ENCODE data around the gene SPARCL1.

The SPARCL1 gene

GRCh38 chr4:87541956-87542709 is 13.0 kb upstream of the SPARCL1 start:
- no peak for DNase-seq (ENCODE audit: low read depth in 2 of 2)

- DNase-seq (ENCODE audit: low read depth in 2 of 2) = no peak
Observed at GRCh38 chr4:87541521-87541920, 12.3 kb upstream of the SPARCL1 start.

DNA sequence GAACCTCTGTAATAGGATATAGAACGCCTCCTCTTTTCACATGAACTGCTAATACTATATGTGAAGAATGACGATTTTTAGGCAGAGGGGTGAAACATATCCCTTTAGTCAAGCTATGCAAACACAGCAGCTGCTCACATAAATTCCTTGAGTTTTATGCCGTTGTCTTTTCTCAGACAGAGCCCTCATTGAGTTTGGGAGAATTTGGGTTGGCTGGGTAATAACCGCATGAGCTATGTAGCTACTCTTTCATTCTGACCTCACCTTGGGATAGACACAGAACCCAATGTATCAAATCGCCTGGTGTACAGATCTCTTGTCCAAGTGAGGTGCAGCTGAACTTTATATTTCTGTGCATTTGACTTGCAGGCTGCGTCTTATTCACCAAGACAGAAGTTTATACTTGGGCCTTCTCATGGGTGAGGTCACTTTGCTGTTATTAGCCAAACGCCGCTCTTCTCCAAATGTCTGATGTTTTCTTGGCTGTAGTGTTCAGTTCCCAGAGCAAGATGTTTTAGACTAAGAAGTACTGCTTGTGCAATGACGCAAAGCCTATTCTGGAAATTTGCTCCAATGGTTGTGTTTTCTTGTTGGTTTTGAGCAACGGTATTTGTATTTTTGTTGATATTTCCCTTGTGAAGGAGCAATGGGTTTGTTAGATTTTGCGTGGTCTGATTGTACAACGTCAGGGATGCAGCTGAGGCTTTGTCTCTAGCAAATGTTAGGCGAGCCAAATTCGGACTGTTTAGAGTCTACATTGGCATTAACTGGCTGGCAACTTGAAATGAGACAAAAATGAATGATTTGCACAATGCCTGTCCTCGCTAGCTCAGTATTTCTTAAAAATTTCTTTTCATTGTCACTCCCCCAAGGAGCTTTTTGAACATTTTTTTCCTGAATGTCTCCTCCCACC is 11.2 kb upstream of the SPARCL1 start:
- DNase-seq (ENCODE audit: low read depth in 2 of 2) = no peak

- no peak for DNase-seq (ENCODE audit: low read depth in 2 of 2)
Observed at GRCh38 chr4:87532907-87533306, 3.7 kb upstream of the SPARCL1 start.

- no peak for DNase-seq (ENCODE audit: low read depth in 2 of 2)
Observed at GRCh38 chr4:87532109-87532508, 2.9 kb upstream of the SPARCL1 start.

DNA sequence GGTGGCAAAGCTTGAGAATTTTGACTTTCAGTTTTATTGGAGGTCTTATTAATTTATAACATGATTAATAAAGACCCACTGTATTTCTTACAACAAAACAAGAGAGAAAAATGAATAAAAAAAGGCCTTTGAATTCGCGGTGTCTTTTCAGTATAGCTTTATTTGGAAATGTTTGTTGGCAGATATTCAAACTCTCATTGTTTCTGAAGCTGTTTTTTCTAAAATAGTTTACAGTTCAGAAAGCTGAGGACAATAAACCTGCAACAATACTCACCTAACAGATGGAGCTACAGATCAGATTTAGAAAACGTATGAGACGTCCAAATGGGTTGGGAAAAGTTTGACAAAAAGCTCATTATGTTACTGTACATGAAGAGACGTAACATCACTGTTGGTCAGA is 2.4 kb upstream of the SPARCL1 start:
- DNase-seq (ENCODE audit: low read depth in 2 of 2) = no peak

- no peak for DNase-seq (ENCODE audit: low read depth in 2 of 2)
Observed at GRCh38 chr4:87530868-87531267, 1.7 kb upstream of the SPARCL1 start.

GRCh38 chr4:87530229-87530628 is 1.1 kb upstream of the SPARCL1 start:
- no peak for DNase-seq (ENCODE audit: low read depth in 2 of 2)

DNA sequence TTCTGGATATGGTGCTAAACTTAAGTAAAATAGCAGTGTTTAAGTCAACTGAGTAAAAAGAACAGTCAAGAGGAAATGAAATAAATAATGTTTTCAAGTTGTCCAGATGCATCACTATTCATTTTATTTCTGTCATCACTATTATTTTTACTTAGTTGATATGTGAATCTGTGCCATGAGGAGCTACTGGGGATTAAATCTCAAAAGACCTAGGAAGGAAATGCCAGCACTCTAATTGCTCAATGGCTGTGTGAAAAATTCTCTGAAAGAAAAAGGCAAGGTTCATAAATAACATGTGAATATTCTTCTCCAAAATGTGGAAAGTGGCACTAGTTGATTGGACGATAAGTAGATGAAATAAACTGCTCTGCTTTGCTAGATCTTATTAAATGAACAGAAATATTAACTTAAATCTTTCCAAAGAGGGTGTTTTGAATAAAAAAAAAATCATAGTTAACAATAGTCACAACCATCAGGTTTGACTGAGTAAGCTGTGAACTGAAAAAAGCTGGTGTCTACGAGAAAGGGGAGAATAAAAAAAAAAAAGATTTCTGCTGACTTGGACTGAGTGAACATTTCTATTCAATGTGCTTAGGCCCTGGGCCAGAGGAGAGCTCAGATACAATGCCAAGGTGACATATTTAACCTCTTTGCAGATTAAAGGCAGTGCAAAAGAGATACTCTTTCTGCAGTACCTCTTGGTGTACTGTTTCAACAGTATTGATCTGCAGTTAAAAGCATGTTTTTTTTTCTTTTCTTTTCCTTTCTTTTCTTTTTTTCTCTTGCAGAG is 1.6 kb downstream of the SPARCL1 start:
- no peak for DNase-seq (ENCODE audit: low read depth in 2 of 2)

DNA sequence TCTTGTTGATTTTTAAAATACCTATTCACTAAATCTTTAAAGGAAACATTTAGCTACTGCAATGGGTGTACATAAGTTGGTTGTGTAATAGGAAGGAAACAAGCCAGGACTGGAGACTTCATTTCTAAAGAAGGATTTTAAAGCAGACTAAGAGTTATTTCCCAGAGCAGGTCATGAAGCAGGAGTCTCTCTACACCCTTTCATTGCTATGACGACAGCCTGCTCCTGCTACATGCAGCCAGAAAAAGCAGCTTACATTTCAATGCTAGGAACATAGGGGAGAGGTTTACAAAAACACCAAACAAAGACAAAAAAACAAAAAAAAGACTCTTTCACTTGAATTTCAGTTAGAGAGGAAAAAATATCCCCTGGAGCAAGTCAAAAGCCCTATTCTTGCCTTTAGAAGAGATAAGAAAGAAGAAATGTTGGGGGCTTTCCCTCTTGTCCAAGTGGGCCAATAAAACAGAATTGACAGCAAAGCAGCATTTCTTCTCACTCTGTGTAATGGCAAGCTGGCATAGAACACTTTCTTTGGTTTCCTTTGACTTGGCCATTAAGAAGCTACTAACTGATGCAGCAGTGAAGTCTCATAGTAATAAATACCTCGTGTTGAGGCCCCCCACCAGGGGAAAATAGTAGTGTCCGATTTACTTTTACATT is 3.4 kb downstream of the SPARCL1 start:
- DNase-seq (ENCODE audit: low read depth in 2 of 2) = no peak

DNA sequence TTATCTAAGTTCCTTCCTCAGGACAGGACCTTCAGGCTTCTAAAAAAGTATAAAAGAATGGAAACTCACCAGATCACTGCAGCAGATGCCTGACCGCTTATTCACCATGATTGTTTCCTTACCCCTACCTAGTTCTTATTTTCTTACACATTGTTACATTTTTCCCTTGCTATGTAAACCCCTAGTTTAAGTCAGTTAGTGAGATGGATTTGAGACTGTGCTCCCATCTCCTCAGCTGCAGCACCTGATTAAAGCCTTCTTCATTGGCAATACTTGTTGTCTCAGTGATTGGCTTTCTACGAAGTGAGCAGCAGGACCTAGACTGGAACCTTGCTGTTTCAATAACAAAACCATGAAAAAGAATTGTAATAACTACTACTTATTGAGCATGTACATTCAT is 4.7 kb downstream of the SPARCL1 start:
- DNase-seq (ENCODE audit: low read depth in 2 of 2) = no peak

- no peak for DNase-seq (ENCODE audit: low read depth in 2 of 2)
Observed at GRCh38 chr4:87523307-87523706, 5.9 kb downstream of the SPARCL1 start.

- DNase-seq (ENCODE audit: low read depth in 2 of 2) = no peak
Observed at GRCh38 chr4:87521757-87522374, 7.3 kb downstream of the SPARCL1 start.

DNA sequence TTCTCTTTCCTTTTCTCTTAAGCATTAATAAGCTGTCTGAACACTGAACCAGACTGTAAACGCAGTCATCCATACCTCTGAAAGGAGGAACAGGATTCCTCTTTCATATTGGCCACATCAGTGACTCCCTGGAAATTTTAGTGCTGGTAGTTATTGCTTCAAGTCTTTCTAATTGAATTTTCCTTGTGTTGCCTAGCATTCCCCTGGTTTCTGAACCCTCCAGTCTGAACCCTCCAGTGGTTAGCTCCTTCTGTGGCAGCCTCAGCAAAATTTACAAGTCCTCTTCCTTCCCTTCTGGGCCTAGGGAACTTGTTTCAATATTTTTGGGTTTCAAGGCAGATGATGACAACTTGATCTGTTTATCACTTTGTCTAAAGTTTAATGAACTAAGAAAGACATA is 7.9 kb downstream of the SPARCL1 start:
- no peak for DNase-seq (ENCODE audit: low read depth in 2 of 2)

- no peak for DNase-seq (ENCODE audit: low read depth in 2 of 2)
Observed at GRCh38 chr4:87517621-87518020, 11.6 kb downstream of the SPARCL1 start.

DNA sequence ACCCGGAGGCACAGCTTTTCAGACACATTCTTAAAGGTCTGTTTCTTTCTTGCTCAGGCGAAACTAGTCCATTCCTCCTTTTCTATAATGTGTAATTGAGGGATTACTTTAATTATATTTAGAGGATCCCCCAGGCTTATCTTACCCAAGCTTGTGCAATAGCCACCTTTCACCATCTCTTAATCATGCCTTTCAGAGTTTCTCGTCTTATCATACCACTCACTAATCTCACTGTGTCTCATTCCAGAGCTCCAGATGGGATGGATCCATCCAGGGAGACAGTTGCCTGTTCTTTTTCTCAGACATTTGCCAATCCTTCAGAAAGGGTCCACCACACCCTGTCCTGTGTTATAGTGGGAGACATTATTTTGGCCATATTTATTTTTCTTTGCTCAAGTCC is 12.5 kb downstream of the SPARCL1 start:
- DNase-seq (ENCODE audit: low read depth in 2 of 2) = no peak

DNA sequence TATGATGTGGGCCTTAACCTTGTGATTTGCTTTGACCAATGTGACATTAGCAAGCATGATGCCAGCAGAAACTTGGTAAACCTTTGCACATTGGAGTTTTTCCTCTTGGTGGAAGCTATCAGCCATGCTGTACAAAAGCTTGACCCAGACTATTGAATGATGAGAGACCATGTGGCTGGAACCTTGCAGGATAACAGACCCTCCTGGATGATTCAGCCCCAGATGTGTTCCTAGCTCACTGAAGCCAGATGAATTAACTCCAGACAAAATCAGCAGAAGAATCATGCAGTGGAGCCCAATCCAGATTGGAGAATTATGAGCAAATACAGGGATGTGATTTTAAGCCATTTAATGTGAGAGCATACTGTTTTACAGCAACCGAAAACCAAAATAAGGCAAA is 16.8 kb downstream of the SPARCL1 start:
- DNase-seq (ENCODE audit: low read depth in 2 of 2) = no peak

GRCh38 chr4:87511500-87511899 is 17.7 kb downstream of the SPARCL1 start:
- DNase-seq (ENCODE audit: low read depth in 2 of 2) = no peak

- DNase-seq (ENCODE audit: low read depth in 2 of 2) = no peak
Observed at GRCh38 chr4:87510747-87511146, 18.4 kb downstream of the SPARCL1 start.

- DNase-seq (ENCODE audit: low read depth in 2 of 2) = no peak
Observed at GRCh38 chr4:87506974-87507701, 22.0 kb downstream of the SPARCL1 start.

DNA sequence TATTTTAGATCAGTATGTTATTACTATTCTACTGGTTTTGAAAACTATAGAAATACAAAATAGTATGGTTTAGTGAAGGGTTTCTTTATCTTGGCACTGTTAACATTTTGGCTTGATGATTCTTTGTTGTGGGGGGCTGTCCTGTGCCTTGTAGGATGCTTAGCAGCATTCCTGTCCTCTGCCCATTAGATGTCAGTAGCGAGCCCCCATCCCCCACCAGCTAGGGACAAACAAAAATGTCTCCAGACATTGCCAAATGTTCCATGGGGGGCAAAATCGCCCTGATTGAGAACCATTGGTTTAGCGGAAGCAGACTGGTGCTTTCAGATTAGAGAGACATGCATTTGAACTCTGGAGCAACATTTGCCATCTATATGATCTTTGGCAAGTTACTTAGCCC is 23.3 kb downstream of the SPARCL1 start:
- DNase-seq (ENCODE audit: low read depth in 2 of 2) = no peak

Data from activated CD8-positive, alpha-beta memory T cell treated with anti-CD3 and anti-CD28 coated beads for 4 hours (primary cell).